ENCODE results near the gene DNPH1. TPM values are rescaled to one million over a fixed set of nuclear protein-coding genes. Genes with fewer than 3 reads are reported as not detected.

DNPH1 gene
- total RNA-seq, 1 experiment from 2014 or later: 47.0 TPM

DNA sequence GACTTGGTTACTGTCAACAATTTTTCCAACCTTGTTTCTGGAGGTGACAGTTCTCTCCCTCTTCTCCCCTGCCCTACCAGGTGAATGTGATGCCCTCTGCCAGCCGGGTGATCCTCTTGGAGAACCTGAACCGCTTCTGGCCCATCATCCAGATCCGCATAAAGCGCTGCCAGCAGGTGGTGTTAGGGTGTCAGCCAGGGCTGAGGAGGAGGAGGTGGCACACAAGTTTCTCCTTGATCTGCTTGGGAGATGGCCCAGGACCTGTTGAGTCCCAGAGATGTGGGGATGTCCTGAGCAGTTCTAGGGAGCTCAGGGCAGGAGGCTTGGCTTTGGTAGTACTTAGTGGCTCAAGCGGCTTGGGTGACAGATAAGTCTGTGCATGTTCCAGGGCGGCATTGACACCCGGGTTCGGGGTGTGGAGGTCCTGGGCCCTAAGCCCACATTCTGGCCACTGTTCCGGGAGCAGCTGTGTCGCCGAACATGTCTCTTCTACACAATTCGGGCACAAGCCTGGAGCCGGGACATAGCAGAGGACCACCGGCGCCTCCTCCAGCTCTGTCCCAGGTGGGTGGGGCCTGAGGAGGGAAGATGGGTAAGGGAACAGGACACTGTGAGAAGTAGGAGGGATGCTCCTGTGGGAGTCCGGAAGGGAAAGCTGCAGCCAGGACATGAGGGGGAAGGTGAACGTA lies 26.1 kb downstream of the DNPH1 start:
- Mint-ChIP-seq H3K4me3 (no peak overlapping the region), H3K4me1 (peaks cover 4 to 10% of the 10 kb centered on the region in 2 experiments; a peak in 3 of 4 replicates), H3K27ac (no peak overlapping the region; a peak in 1 of 7 replicates), H3K9me3 (no peaks in the 10 kb centered on the region), H3K27me3 (ENCODE audit: low read depth) (no peaks in the 10 kb centered on the region; the same call in 1 of the 2 replicates), H3K36me3 (ENCODE audit: insufficient read depth in 1 of 3, low read depth in 3 of 3) (no peaks in the 10 kb centered on the region; a peak in 3 of 7 replicates)
- Histone ChIP-seq H4K20me1 (ENCODE audit: control insufficient read depth, insufficient read depth, insufficient read length) (no peaks in the 10 kb centered on the region), H2BK120ac (ENCODE audit: low read depth, low read length, poor library complexity, severe bottlenecking) (no peak overlapping the region), H3K18ac (ENCODE audit: insufficient read length, low read depth, low read length) (no peak overlapping the region), H3K79me1 (ENCODE audit: insufficient read depth, low read depth, low read length, poor library complexity, severe bottlenecking) (no peaks in the 10 kb centered on the region), H3K23me2 (ENCODE audit: insufficient read length, low read depth, low read length, poor library complexity, severe bottlenecking) (no peaks in the 10 kb centered on the region), H3K27me3 (ENCODE audit: insufficient read depth, low read length) (no peaks in the 10 kb centered on the region), H2AFZ (ENCODE audit: low read length) (no peak overlapping the region), H4K5ac (ENCODE audit: insufficient read length, low read depth, low read length) (no peak overlapping the region), H2BK20ac (ENCODE audit: low read depth, low read length, poor library complexity, severe bottlenecking) (no peak overlapping the region), H3K14ac (ENCODE audit: insufficient read depth, low read length) (no peak overlapping the region), H2AK5ac (ENCODE audit: insufficient read length, low read length) (no peak overlapping the region), H2BK15ac (ENCODE audit: low read depth, low read length) (no peak overlapping the region), H3K79me2 (ENCODE audit: insufficient read depth, low read length) (no peaks in the 10 kb centered on the region), H3K4me1 (ENCODE audit: insufficient read depth, low read length) (no peaks in the 10 kb centered on the region), H3K9ac (ENCODE audit: extremely low read depth, insufficient read length, low read length) (no peak overlapping the region), H2BK5ac (ENCODE audit: insufficient read length, low read length) (no peak overlapping the region), H3K9me3 (ENCODE audit: control insufficient read depth, low read depth, low read length) (no peaks in the 10 kb centered on the region), H3K23ac (ENCODE audit: insufficient read length, low read depth, low read length) (no peak overlapping the region), H3K4ac (ENCODE audit: low read depth, low read length) (no peak overlapping the region), H3K4me2 (ENCODE audit: insufficient read depth, insufficient read length, low read length) (no peak overlapping the region), H2BK12ac (ENCODE audit: insufficient read length, low read depth, low read length) (no peak overlapping the region), H4K8ac (replicated peaks; ENCODE audit: insufficient read length, low read depth, low read length) (no peak overlapping the region), H4K91ac (ENCODE audit: insufficient read length, low read depth, low read length) (no peak overlapping the region), H3K27ac (ENCODE audit: insufficient read length, low read depth, low read length) (no peak overlapping the region), H3T11ph (ENCODE audit: low read length) (no peak overlapping the region), H3K56ac (ENCODE audit: insufficient read length, low read depth, low read length) (no peak overlapping the region)
- TF ChIP-seq, protein P1, sequence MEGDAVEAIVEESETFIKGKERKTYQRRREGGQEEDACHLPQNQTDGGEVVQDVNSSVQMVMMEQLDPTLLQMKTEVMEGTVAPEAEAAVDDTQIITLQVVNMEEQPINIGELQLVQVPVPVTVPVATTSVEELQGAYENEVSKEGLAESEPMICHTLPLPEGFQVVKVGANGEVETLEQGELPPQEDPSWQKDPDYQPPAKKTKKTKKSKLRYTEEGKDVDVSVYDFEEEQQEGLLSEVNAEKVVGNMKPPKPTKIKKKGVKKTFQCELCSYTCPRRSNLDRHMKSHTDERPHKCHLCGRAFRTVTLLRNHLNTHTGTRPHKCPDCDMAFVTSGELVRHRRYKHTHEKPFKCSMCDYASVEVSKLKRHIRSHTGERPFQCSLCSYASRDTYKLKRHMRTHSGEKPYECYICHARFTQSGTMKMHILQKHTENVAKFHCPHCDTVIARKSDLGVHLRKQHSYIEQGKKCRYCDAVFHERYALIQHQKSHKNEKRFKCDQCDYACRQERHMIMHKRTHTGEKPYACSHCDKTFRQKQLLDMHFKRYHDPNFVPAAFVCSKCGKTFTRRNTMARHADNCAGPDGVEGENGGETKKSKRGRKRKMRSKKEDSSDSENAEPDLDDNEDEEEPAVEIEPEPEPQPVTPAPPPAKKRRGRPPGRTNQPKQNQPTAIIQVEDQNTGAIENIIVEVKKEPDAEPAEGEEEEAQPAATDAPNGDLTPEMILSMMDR (conservative IDR thresholded peaks at IDR 0.05): no peak
- DNase-seq: no peak
- no CpG with 5 or more reads among the region's 17 CpGs for WGBS (ENCODE audit: extremely low coverage, insufficient read length, low lambda C conversion rate)
